HG03354 (cell line): ENCODE results near the gene KIF23.
"Not testable (repeated sequence)": the region's sequence is repeated elsewhere in the genome, so short reads cannot be mapped to it uniquely, and the experiment has no call there.

Experiments
- ATAC-seq: cut with Tn5 transposase; IDR thresholded peaks from one replicate; pipeline ENCODE4 v1.9.1; 2021; ENCODE audit warnings: mild to moderate bottlenecking; ENCODE audit not compliant: unreplicated experiment, poor library complexity, severe bottlenecking

The KIF23 gene

DNA sequence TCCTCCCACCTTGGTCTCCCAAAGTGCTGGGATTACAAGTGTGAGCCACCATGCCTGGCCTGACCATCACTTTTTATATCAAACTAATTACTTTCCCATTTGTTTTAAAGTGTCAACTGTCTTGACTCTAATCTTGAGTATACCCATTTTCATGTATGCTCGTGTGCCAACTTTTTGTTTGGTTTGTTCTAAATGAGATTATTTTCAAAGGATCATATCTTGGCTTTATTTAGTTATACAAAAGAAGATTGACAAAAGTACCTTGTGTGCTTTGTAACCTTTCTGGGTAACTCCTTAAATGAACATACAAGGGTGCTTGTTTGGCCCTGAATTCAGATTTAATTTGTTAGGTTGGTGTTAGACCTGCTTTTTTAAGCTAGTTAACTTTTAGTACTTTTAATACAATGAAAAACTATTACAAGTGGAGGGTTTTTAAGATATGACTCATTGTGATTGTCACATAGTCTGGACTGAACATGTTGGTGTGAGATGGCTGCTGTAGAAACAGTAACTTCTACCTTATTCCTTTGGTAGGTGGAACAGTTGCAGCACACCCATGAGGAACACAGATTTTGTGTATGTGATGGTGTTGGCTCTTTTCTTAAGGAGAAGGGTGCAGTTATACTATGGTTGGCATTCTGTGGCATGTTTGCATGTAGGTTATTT is 10.7 kb downstream of the KIF23 start:
- no peak for ATAC-seq

DNA sequence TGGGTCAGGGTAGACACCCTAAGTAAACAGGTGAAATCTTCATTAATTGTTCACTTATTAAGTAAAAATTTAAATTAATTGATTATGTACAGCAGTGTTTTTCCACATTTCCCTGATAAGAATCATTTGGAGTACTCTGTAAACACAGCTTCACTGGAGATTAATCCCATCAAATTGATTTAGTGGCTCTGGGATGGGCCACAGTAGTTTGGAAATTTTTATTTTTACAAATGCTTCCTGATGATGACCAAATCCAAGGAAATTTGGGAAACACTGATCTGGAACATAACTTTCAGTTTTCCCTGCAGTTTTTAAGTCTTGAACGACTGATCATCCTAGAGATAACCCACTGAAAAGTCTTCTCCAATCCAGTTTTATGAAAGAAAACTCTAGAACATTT is 19.7 kb downstream of the KIF23 start:
- ATAC-seq: no peak

GRCh38 chr15:69434238-69434637 is 20.1 kb downstream of the KIF23 start:
- no peak for ATAC-seq

GRCh38 chr15:69434679-69435078 is 20.5 kb downstream of the KIF23 start:
- no peak for ATAC-seq

DNA sequence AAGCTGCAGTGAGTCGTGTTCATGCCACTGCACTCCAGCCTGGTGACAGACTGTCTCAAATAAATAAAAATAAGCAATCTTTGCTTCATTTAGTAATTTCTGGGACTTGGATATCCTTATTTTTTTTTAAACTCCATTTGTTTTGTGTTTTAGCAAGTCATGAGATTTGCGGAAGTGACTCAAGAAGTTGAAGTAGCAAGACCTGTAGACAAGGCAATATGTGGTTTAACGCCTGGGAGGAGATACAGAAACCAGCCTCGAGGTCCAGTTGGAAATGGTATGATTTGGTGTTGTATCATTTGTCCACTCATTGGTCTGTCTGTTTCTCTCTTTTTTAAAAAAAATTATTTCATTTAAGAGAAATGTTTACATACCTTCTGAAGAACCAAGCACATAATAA is 21.8 kb downstream of the KIF23 start:
- no peak for ATAC-seq

DNA sequence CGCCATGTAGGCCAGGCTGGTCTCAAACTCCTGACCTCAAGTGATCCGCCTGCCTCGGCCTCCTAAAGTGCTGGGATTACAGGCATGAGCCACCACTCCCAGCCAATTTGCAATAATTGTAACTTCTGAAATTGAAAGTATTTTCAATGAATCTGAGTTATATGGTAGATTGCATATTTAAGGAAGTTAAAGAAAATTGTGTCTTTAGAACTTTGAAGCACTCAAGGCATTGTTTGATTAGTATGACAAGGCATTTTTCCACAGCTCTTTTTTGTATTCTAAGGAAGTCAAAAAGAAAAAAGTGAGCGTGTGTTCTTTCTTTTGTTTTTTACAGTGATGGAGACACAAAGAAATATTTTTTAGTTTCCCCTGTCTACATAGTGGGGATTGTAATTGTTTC is 22.8 kb downstream of the KIF23 start:
- no peak for ATAC-seq

DNA sequence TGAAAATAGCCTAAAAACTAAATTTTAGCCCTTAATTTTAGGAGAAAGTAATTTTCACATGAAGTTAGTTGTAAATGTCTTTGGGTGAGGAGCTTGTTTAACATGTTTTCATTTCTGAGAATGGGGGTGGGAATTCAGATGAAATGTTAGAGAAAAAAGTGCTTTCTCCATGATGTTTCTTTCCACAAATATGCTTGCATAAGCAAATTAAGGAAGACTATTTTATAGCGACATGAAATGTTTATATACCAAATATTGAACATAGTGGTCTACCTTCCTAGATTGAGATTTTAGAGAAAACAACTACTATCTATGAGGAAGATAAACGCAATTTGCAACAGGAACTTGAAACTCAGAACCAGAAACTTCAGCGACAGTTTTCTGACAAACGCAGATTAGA is 25.5 kb downstream of the KIF23 start:
- no peak for ATAC-seq

GRCh38 chr15:69443032-69443611 is 29.0 kb downstream of the KIF23 start:
- ATAC-seq: peak; percentile 88

GRCh38 chr15:69444686-69445085 is 30.5 kb downstream of the KIF23 start:
- ATAC-seq: peak; percentile 52

DNA sequence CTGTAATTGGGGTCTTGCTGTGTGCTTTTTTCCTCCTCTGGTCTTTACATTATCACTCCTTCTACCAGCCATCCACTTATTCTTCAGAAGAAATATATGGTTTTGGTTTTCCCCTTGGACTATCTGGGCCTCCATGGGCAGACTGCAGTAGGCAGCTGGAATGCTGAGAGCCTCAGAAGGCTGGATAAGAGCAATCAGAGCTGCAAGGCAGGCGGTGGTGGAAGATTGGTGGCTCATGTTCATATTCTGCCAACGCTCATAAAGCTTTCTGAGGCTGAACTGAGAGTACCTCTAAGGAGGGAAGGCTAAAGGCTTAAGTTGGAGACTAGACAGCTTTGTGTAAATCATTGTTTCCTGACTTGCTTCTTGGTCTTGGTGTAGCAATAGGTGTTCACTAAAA is 32.8 kb downstream of the KIF23 start:
- no peak for ATAC-seq

DNA sequence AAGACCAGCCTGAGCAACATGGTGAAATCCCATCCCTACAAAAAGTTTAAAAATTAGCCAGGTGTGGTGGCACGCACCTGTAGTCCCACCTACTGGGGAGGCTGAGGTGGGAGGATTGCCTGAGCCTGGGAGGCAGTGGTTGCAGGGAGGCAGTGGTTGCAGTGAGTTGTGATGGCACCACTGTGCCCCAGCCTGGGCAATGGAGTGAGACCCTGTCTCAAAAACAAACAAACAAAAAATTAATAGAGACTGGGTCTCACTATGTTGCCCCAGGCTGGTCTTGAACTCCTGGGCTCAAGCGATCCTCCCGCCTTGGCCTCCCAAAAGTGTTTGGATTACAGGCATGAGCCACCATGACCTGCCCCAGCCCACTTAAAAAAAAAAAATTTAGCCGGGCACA is 36.1 kb downstream of the KIF23 start:
- not testable (repeated sequence) for ATAC-seq

DNA sequence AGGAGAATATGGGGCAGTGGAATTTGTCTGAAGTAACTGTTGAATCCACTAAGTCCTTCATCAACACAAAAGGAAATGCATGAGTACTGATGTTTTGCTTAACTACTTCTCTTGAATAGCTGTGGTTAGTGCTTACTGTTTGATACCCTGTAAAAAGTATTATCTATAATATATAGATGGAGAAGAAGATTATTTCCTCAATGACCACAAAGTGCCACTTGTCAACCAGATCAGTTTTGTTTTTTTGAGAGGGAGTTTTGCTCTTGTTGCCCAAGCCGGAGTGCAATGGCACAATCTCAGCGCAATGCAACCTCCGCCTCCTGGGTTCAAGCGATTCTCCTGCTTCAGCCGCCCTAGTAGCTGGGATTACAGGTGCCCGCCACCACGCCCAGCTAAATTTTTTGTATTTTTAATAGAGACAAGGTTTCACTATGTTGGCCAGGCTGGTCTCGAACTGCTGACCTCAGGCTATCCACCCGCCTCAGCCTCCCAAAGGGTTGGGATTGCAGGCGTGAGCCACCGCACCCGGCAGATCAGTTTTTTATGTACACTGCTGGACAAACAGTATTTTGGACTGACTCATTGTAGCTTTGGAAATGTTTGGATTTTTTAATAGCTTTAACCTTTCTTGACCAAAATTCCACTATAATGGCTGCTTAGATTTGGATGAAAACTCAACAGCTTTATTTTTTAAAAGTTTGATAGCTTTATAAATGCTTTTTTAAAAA is 37.0 kb downstream of the KIF23 start:
- no peak for ATAC-seq

GRCh38 chr15:69451951-69452691 is 38.0 kb downstream of the KIF23 start:
- ATAC-seq: peak; percentile 48

GRCh38 chr15:69452692-69453521 is 38.8 kb downstream of the KIF23 start, which contains the start of gene RPLP1:
Gene RPLP1 (plus strand): TSS chr15:69452818. CDS start chr15:69452949, 131 bp downstream.
- peak; percentile 85 for ATAC-seq

DNA sequence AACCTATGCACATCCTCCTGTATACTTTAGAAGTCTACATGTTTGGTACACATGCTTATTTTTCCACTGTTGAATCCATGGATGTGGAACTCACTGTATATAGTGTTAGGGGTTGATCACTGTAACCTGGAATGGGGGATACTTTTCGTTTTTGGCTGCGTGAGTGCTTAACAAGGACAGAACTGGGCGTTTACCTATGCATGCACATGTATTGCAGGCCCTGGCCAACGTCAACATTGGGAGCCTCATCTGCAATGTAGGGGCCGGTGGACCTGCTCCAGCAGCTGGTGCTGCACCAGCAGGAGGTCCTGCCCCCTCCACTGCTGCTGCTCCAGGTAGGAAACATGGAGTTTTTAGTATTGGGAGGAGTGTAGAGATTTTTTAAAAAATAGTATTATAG is 40.8 kb downstream of the KIF23 start:
- ATAC-seq: no peak

- no peak for ATAC-seq
Measured at GRCh38 chr15:69456208-69457166, 42.3 kb downstream of the KIF23 start.

DNA sequence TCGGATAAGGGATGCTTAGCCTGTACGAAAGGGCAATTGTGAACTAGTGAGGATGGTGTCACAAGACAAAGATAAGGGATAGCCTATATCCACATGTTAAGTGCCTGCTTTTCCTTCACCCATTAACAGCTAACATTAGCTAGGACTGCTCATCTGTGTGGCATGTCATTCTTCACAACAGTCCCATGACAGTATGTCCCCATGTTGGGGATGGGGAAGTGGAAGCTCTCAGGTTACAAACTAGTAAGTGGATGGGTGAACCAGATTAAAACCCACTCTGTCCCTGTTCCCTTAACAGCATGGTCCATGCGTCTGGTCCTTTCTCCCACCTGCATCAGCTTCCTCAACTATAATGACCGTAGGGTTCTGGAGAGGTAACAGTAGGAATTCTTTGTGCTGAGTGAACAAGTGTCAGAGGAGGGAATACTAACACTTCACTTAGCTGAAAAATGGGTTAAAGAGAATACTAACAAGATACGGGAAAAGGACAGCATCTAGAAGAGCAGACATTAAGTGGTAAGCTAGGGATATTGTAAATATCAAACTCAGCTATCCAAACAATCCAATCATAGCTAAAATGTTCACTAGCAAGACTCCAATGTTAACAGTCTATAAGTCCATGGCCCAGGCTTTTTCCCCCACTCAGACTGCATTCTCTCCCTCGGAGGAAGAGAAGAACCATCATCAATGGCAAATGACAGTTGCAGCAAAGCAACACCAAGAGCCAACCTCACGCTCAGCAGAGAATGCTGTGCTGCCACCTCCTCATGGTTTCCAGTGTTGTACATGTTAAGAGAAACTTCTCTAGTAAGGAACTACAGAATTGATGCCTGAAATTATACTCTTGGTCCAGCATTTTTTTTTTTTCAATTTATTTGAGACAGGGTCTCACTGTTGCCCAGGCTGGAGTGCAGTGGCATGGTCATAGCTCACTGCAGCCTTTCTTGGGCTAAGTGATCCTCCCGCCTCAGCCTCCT is 43.4 kb downstream of the KIF23 start:
- ATAC-seq: no peak
